Activated naive CD4-positive, alpha-beta T cell treated with anti-CD3 and anti-CD28 coated beads, Interleukin-2, amount 50 U/mL, for 16 hours (primary cell): ENCODE results near the gene AOC2.

Source experiments
- DNase-seq: peaks from one replicate; pipeline ENCODE4 v3.0.0-alpha.2; 2020

AOC2 gene

GRCh38 chr17:42844271-42844670 lies at the start of gene AOC2:
TSS of gene AOC2 (plus strand) at chr17:42844580. CDS start at chr17:42844627, 47 bp downstream.
- DNase-seq: no peak

- no peak for DNase-seq
Measured at GRCh38 chr17:42795061-42795460, 49.3 kb upstream of the AOC2 start.

- no peak for DNase-seq
Measured at GRCh38 chr17:42795465-42795864, 48.9 kb upstream of the AOC2 start.

GRCh38 chr17:42796066-42796758 lies 48.2 kb upstream of the AOC2 start:
- no peak for DNase-seq

GRCh38 chr17:42797067-42798007 lies 47.0 kb upstream of the AOC2 start:
- no peak for DNase-seq

GRCh38 chr17:42798011-42798382 lies 46.4 kb upstream of the AOC2 start:
- DNase-seq: no peak

- DNase-seq: peak; percentile 82
Measured at GRCh38 chr17:42798383-42799380, 45.7 kb upstream of the AOC2 start, which contains the start of the genes CNTD1 and COA3. TSS of gene CNTD1 (plus strand) at chr17:42798861. CDS start at chr17:42799068, 207 bp downstream. TSS of gene COA3 (minus strand) at chr17:42798704. CDS start at chr17:42798681, 23 bp downstream.

- DNase-seq: no peak
Measured at GRCh38 chr17:42803074-42803883, 41.1 kb upstream of the AOC2 start.

GRCh38 chr17:42804918-42805367 lies 39.4 kb upstream of the AOC2 start:
- no peak for DNase-seq

GRCh38 chr17:42806249-42806648 lies 38.1 kb upstream of the AOC2 start:
- no peak for DNase-seq

- no peak for DNase-seq
Measured at GRCh38 chr17:42809250-42809649, 35.1 kb upstream of the AOC2 start.

GRCh38 chr17:42814633-42815399 lies 29.6 kb upstream of the AOC2 start:
- no peak for DNase-seq

GRCh38 chr17:42817866-42818265 lies 26.5 kb upstream of the AOC2 start:
- no peak for DNase-seq

- no peak for DNase-seq
Measured at GRCh38 chr17:42818379-42818778, 26.0 kb upstream of the AOC2 start.

- peak; percentile 71 for DNase-seq
Measured at GRCh38 chr17:42819939-42820535, 24.3 kb upstream of the AOC2 start.

- DNase-seq: no peak
Measured at GRCh38 chr17:42821176-42821575, 23.2 kb upstream of the AOC2 start.

GRCh38 chr17:42827472-42827871 lies 16.9 kb upstream of the AOC2 start:
- no peak for DNase-seq

- DNase-seq: no peak
Measured at GRCh38 chr17:42830971-42831370, 13.4 kb upstream of the AOC2 start.

- no peak for DNase-seq
Measured at GRCh38 chr17:42832213-42832933, 12.0 kb upstream of the AOC2 start.
